Measurements from ENCODE around the gene NEIL3. TPM values are rescaled to one million over a fixed set of nuclear protein-coding genes. Genes with fewer than 3 reads are reported as not detected.

Gene NEIL3
- total and polyA plus RNA-seq, 2 of the 8 experiments (the other 6 are each of a cell fraction or from before 2014, with no cell fraction given): 5.5 to 11.0 TPM

DNA sequence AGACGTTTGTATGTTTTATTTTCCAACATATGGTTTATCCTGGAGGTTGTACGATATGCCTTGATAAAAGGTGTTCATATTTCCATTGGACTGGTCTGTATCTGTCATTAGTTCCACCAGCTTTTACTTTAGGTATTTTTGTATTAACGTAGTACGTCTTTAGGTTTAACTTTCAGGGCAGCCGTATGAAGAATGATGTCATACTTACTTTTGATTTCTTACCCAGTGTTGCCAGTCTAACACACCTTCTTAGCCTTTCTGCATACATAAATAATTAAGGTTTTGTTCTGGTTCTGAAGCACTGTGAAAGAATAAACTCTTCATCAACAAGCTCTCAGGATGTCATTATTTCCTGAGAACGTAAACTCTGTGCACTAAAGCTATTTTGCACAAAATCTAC lies 18.9 kb upstream of the NEIL3 start:
- Histone ChIP-seq H3K27me3 (replicated peaks in 1 of 4; ENCODE audit: control insufficient read depth in 3 of 4, extremely low read depth in 1 of 4, insufficient read depth in 3 of 4, low read length in 3 of 4) (peaks cover 0 to 1% (median 0%) of the 10 kb centered on the region in 4 experiments; a peak in 1 of 7 replicates), H2BK15ac (ENCODE audit: low read length) (no peak overlapping the region), H3K79me2 (ENCODE audit: control insufficient read depth in 1 of 2, insufficient read depth in 2 of 2, low read length in 2 of 2) (no peaks in the 10 kb centered on the region), H3K4me1 (replicated peaks in 1 of 4; ENCODE audit: control insufficient read depth in 3 of 4, insufficient read depth in 4 of 4, low read length in 3 of 4) (no peaks in the 10 kb centered on the region; a peak in 1 of 7 replicates), H3K23ac (ENCODE audit: insufficient read length) (no peak overlapping the region), H4K91ac (replicated peaks; ENCODE audit: insufficient read length, low read length) (no peak overlapping the region), H2AFZ (ENCODE audit: low read length) (no peak overlapping the region), H3K9me3 (ENCODE audit: insufficient read depth in 2 of 2, low read depth in 1 of 2, low read length in 1 of 2) (no peaks in the 10 kb centered on the region), H3K4me2 (ENCODE audit: insufficient read depth in 1 of 2, low read depth in 2 of 2, low read length in 2 of 2) (no peak overlapping the region), H4K8ac (ENCODE audit: extremely low read depth, insufficient read depth, low read length) (no peak overlapping the region), H3K56ac (replicated peaks; ENCODE audit: insufficient read length, low read depth, low read length) (no peak overlapping the region), H4K5ac (ENCODE audit: insufficient read length, low read depth, low read length) (no peak overlapping the region), H3K9ac (replicated peaks in 1 of 4; ENCODE audit: extremely low read depth in 1 of 4, low read depth in 3 of 4, low read length in 3 of 4) (no peak overlapping the region), H2BK20ac (ENCODE audit: low read length) (no peak overlapping the region), H2AK5ac (ENCODE audit: low read depth, low read length) (no peak overlapping the region), H3K36me3 (ENCODE audit: control insufficient read depth in 2 of 4, insufficient read depth in 4 of 4, low read length in 3 of 4) (no peaks in the 10 kb centered on the region; a peak in 1 of 8 replicates), H3K14ac (ENCODE audit: insufficient read length) (no peak overlapping the region), H4K20me1 (replicated peaks in 1 of 2; ENCODE audit: control insufficient read depth in 1 of 2, insufficient read depth in 2 of 2, low read length in 2 of 2) (no peaks in the 10 kb centered on the region), H3K4ac (replicated peaks; ENCODE audit: insufficient read length, low read depth, low read length) (no peak overlapping the region), H2BK12ac (ENCODE audit: low read depth, low read length) (no peak overlapping the region), H3K4me3 (ENCODE audit: extremely low read depth in 1 of 4, insufficient read depth in 2 of 4, low read depth in 3 of 4, low read length in 4 of 4) (no peak overlapping the region), H3K23me2 (ENCODE audit: low read depth, low read length) (no peaks in the 10 kb centered on the region), H3K27ac (ENCODE audit: low read depth, low read length) (no peak overlapping the region), H2BK120ac (replicated peaks; ENCODE audit: low read depth, low read length) (no peak overlapping the region), H3K18ac (ENCODE audit: extremely low read depth, low read length) (no peak overlapping the region), H3K79me1 (ENCODE audit: low read depth, low read length) (no peaks in the 10 kb centered on the region), H2BK5ac (ENCODE audit: low read depth, low read length) (no peak overlapping the region)
- DNase-seq (ENCODE audit: low read depth in 1 of 2, low spot score in 2 of 2): no peak
- FAIRE-seq: no peak
- CTCF ChIA-PET (ENCODE audit: partially characterized antibody): interaction anchor here (1.5 kb wide), 1 partner anchor 24 kb away, joined by 3 read pairs; no protein-coding TSS in a partner anchor
- WGBS, 2 experiments (ENCODE audit: extremely low coverage in 1 of 2, insufficient coverage in 1 of 2, insufficient read length in 1 of 2, insufficient replicate concordance in 2 of 2, low coverage in 1 of 2, low lambda C conversion rate in 2 of 2, missing lambda C conversion rate in 1 of 2): 91% methylated on average over 6 of the region's 6 CpGs; no CpG with 5 or more reads in 1 of the 2 experiments
- POLR2A ChIA-PET (ENCODE audit: partially characterized antibody): interaction anchor here (0.6 kb wide), 2 partner anchors 151 to 264 kb away, joined by 3 read pairs; no protein-coding TSS in a partner anchor
- no peak for TF ChIP-seq JUND (IDR thresholded peaks at IDR 0.05; ENCODE audit: low read length)
- TF ChIP-seq NRF1 (IDR thresholded peaks at IDR 0.05; ENCODE audit: low read depth, low read length): no peak
- no peak for TF ChIP-seq SP2 (IDR thresholded peaks at IDR 0.05; ENCODE audit: low read length)
- TF ChIP-seq CBX8 (IDR thresholded peaks at IDR 0.05; ENCODE audit: borderline replicate concordance, low read depth, low read length): no peak
- no peak for TF ChIP-seq TEAD4 (IDR thresholded peaks at IDR 0.05; ENCODE audit: low read depth, low read length)
- no peak for TF ChIP-seq PHF8 (conservative IDR thresholded peaks at IDR 0.05; ENCODE audit: low read depth, low read length)
- TF ChIP-seq EP300 (IDR thresholded peaks at IDR 0.05; ENCODE audit: borderline replicate concordance in 1 of 2, low read depth in 2 of 2, low read length in 2 of 2): no peak
- no peak for TF ChIP-seq GABPA (IDR thresholded peaks at IDR 0.05; ENCODE audit: borderline replicate concordance, insufficient read depth, low read length)
- no peak for TF ChIP-seq CTBP2 (IDR thresholded peaks at IDR 0.05; ENCODE audit: borderline replicate concordance, insufficient read depth, insufficient read length, low read length)
- no peak for TF ChIP-seq YY1 (IDR thresholded peaks at IDR 0.05; ENCODE audit: low read depth, low read length)
- TF ChIP-seq CHD2 (IDR thresholded peaks at IDR 0.05; ENCODE audit: low read length): no peak
- no peak for TF ChIP-seq POU5F1 (IDR thresholded peaks at IDR 0.05; ENCODE audit: low read depth, low read length)
- no peak for TF ChIP-seq GTF2F1 (IDR thresholded peaks at IDR 0.05; ENCODE audit: borderline replicate concordance, low read depth, low read length)
- TF ChIP-seq SIN3A (conservative IDR thresholded peaks at IDR 0.05 in 1 of 2, IDR thresholded peaks at IDR 0.05 in 1 of 2; ENCODE audit: low read depth in 1 of 2, low read length in 2 of 2): no peak
- no peak for TF ChIP-seq KDM5A (IDR thresholded peaks at IDR 0.05; ENCODE audit: low read length)

Data from H1 (cell line).